Trophoblast cell (in vitro differentiated cells and primary cell): ENCODE data around the gene ZNF512B.

Source experiments
- DNase-seq, 2 donors: peaks; one replicate each; pipeline ENCODE4 v3.0.0-alpha.2; 2016
- H2AFZ ChIP-seq: 2 replicates; pipeline ENCODE4 v1.6.1; 2013; ENCODE audit warnings: low read length, moderate library complexity, mild to moderate bottlenecking; ENCODE audit not compliant: insufficient read depth, poor library complexity
- H2AK5ac ChIP-seq: 2 replicates; pipeline ENCODE4 v1.6.1; 2013; ENCODE audit warnings: mild to moderate bottlenecking, low read length
- H2BK120ac ChIP-seq: 2 replicates; pipeline ENCODE4 v1.6.1; 2013; ENCODE audit warnings: low read length, mild to moderate bottlenecking, moderate library complexity; ENCODE audit not compliant: insufficient read depth, poor library complexity
- H2BK12ac ChIP-seq: 2 replicates; pipeline ENCODE4 v1.6.1; 2013; ENCODE audit warnings: mild to moderate bottlenecking, low read length, moderate library complexity
- H2BK5ac ChIP-seq: 2 replicates; pipeline ENCODE4 v1.6.1; 2013; ENCODE audit warnings: low read length, low read depth, moderate library complexity, mild to moderate bottlenecking; ENCODE audit not compliant: poor library complexity
- H3K14ac ChIP-seq: 2 replicates; pipeline ENCODE4 v1.6.1; 2013; ENCODE audit warnings: mild to moderate bottlenecking, low read length
- H3K18ac ChIP-seq: 2 replicates; pipeline ENCODE4 v1.6.1; 2013; ENCODE audit warnings: mild to moderate bottlenecking, low read length
- H3K23ac ChIP-seq: 2 replicates; pipeline ENCODE4 v1.6.1; 2013; ENCODE audit warnings: low read length
- H3K27ac ChIP-seq: 2 replicates; pipeline ENCODE4 v1.5.1; 2013; ENCODE audit warnings: low read depth, mild to moderate bottlenecking, inconsistent platforms, low read length, moderate library complexity
- H3K27me3 ChIP-seq: 2 replicates; pipeline ENCODE4 v1.6.1; 2013; ENCODE audit warnings: inconsistent platforms, mild to moderate bottlenecking, low read length, moderate library complexity; ENCODE audit not compliant: insufficient read depth
- H3K36me3 ChIP-seq, 2 experiments: 1 replicate in 1 of 2; 2 replicates in 1 of 2; pipeline ENCODE4 v1.6.1; 2013; ENCODE audit warnings: low read length in 2 of 2, mild to moderate bottlenecking in 2 of 2, moderate library complexity in 1 of 2; ENCODE audit not compliant: insufficient read depth in 2 of 2, control insufficient read depth in 1 of 2
- H3K4ac ChIP-seq: 2 replicates; pipeline ENCODE4 v1.6.1; 2013; ENCODE audit warnings: low read depth, mild to moderate bottlenecking, low read length, moderate library complexity
- H3K4me1 ChIP-seq, 2 experiments: 1 replicate in 1 of 2; 2 replicates in 1 of 2; pipeline ENCODE4 v1.6.1; 2013; ENCODE audit warnings: low read length in 2 of 2, mild to moderate bottlenecking in 2 of 2, moderate library complexity in 1 of 2; ENCODE audit not compliant: insufficient read depth in 2 of 2, control insufficient read depth in 1 of 2
- H3K4me2 ChIP-seq: 2 replicates; pipeline ENCODE4 v1.6.1; 2013; ENCODE audit warnings: inconsistent platforms, mild to moderate bottlenecking, low read length, moderate library complexity
- H3K4me3 ChIP-seq: 2 replicates; pipeline ENCODE4 v1.5.1; 2013; ENCODE audit warnings: mild to moderate bottlenecking, low read depth, low read length, inconsistent platforms
- H3K79me1 ChIP-seq: one replicate; pipeline ENCODE4 v1.6.1; 2013; ENCODE audit warnings: low read length
- H3K79me2 ChIP-seq: 2 replicates; pipeline ENCODE4 v1.6.1; 2013; ENCODE audit warnings: low read length, mild to moderate bottlenecking; ENCODE audit not compliant: control insufficient read depth, insufficient read depth, poor library complexity
- H3K9ac ChIP-seq: 2 replicates; pipeline ENCODE4 v1.6.1; 2013; ENCODE audit warnings: mild to moderate bottlenecking, low read length
- H3K9me3 ChIP-seq: 2 replicates; pipeline ENCODE4 v1.6.1; 2013; ENCODE audit warnings: low read depth, mild to moderate bottlenecking, control low read depth, inconsistent platforms, low read length; ENCODE audit not compliant: insufficient read depth
- H4K12ac ChIP-seq: 2 replicates; pipeline ENCODE4 v1.6.1; 2013; ENCODE audit warnings: low read depth, mild to moderate bottlenecking, low read length, moderate library complexity
- H4K8ac ChIP-seq: 2 replicates; pipeline ENCODE4 v1.6.1; 2013; ENCODE audit warnings: low read depth, mild to moderate bottlenecking, low read length, moderate library complexity
- H4K91ac ChIP-seq: one replicate; pipeline ENCODE4 v1.6.1; 2013; ENCODE audit warnings: low read depth, mild to moderate bottlenecking, low read length, moderate library complexity
- WGBS: extraction: QIAGEN DNeasy Blood & Tissue Kit; methylation state at CpG from one replicate; pipeline ENCODE4 v1.1.7; 2013; ENCODE audit warnings: missing lambda C conversion rate; ENCODE audit not compliant: insufficient read length, insufficient coverage; ENCODE audit errors: extremely low coverage; 5-methylcytosine and 5-hydroxymethylcytosine counted together

ZNF512B gene

DNA sequence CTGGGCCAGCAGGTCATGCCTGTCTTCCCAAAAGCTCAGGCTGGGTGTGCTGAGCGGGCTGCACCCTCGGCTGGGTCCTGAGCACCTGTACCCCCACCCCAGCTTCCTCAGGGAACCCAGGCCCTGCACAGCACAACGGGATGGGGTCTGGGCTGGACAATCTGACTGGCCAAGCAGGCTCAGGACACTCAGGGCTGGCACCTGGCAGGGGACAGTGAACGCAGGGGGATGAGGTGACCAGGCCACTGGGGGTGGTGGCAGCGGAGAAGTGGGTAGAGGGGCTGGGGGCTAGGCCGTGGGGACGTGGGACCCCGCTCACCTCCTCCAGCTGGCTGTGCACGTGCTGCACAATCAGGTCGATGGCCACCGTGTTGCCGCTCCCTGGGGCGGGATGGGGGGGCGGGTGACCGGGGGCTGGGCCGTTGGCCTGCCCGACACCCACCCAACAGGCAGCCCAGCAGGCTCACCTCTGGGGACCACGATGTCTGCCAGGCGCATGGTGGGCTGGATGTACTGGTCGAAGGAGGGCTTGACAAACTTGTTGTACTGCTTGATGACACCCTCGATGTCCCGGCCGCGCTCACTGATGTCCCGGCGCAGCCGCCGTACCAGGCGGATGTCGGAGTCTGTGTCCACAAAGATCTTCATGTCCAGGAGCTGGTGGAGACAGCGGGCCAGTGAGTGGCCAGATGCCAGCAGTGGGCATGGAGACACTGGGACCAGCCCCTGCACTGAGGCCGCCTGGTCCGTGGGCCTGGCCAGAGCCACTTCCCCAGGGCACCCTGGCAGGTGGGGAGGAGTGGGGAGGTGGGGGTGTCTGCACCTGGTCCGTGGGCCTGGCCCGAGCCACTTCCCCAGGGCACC, 25.4 kb downstream of the ZNF512B start:
- H4K8ac ChIP-seq = no peak overlapping the region
- H2AK5ac ChIP-seq = no peak overlapping the region
- no peak overlapping the region for H3K4me2 ChIP-seq
- no peak overlapping the region for H4K12ac ChIP-seq
- H3K79me1 ChIP-seq = peaks cover 9% of the 10 kb centered on the region
- H3K4ac ChIP-seq = no peak overlapping the region
- H3K36me3 ChIP-seq = peaks cover 56 to 59% of the 10 kb centered on the region in 2 experiments
- peaks cover 20 to 27% of the 10 kb centered on the region in 2 experiments for H3K4me1 ChIP-seq
- H4K91ac ChIP-seq = no peak overlapping the region
- no CpG with 5 or more reads among the region's 35 CpGs for WGBS
- peaks cover 4% of the 10 kb centered on the region for H3K79me2 ChIP-seq
- no peak overlapping the region for H2AFZ ChIP-seq
- no peaks in the 10 kb centered on the region for H3K9me3 ChIP-seq
- no peak overlapping the region for H2BK120ac ChIP-seq
- H3K27me3 ChIP-seq = no peaks in the 10 kb centered on the region
- H2BK12ac ChIP-seq = no peak overlapping the region
- H3K14ac ChIP-seq = no peak overlapping the region
- no peak overlapping the region for H3K23ac ChIP-seq
- H3K4me3 ChIP-seq = peak overlapping the region; percentile 11
- DNase-seq = no peak
- H2BK5ac ChIP-seq = no peak overlapping the region
- H3K18ac ChIP-seq = no peak overlapping the region
- no peak overlapping the region for H3K27ac ChIP-seq
- H3K9ac ChIP-seq = no peak overlapping the region

GRCh38 chr20:63943808-63944077, 26.0 kb downstream of the ZNF512B start:
- Histone ChIP-seq H2AFZ (no peak overlapping the region), H4K91ac (no peak overlapping the region), H3K23ac (no peak overlapping the region), H3K9ac (no peak overlapping the region), H3K79me1 (peaks cover 9% of the 10 kb centered on the region), H4K8ac (no peak overlapping the region), H3K4me3 (no peak overlapping the region), H3K4ac (no peak overlapping the region), H3K4me1 (peaks cover 15 to 22% of the 10 kb centered on the region in 2 experiments), H3K9me3 (no peaks in the 10 kb centered on the region), H2BK120ac (no peak overlapping the region), H2BK5ac (no peak overlapping the region), H3K27ac (no peak overlapping the region), H2AK5ac (no peak overlapping the region), H2BK12ac (no peak overlapping the region), H3K27me3 (no peaks in the 10 kb centered on the region), H3K4me2 (no peak overlapping the region), H3K18ac (peak overlapping the region; percentile 2), H3K36me3 (peaks cover 60 to 64% of the 10 kb centered on the region in 2 experiments), H3K79me2 (peaks cover 4% of the 10 kb centered on the region), H3K14ac (no peak overlapping the region), H4K12ac (no peak overlapping the region)
- no peak for DNase-seq
- no CpG with 5 or more reads among the region's 3 CpGs for whole genome bisulfite sequencing

GRCh38 chr20:63942969-63943807, 26.5 kb downstream of the ZNF512B start:
- Histone ChIP-seq H2BK5ac (peak overlapping the region; percentile 74), H3K4me2 (no peak overlapping the region), H3K9ac (peak overlapping the region; percentile 5), H3K23ac (no peak overlapping the region), H4K8ac (no peak overlapping the region), H3K4ac (peak overlapping the region; percentile 49), H3K36me3 (peaks cover 61 to 67% of the 10 kb centered on the region in 2 experiments), H2AK5ac (no peak overlapping the region), H3K79me2 (peaks cover 4% of the 10 kb centered on the region), H4K91ac (peak overlapping the region; percentile 12), H3K27ac (peak overlapping the region; percentile 93), H3K14ac (peak overlapping the region; percentile 54), H3K4me1 (peaks cover 14 to 18% of the 10 kb centered on the region in 2 experiments), H3K4me3 (no peak overlapping the region), H3K79me1 (peaks cover 9% of the 10 kb centered on the region), H4K12ac (peak overlapping the region; percentile 14), H2BK120ac (no peak overlapping the region), H2BK12ac (no peak overlapping the region), H3K27me3 (no peaks in the 10 kb centered on the region), H3K18ac (peak overlapping the region; percentile 2), H3K9me3 (no peaks in the 10 kb centered on the region), H2AFZ (no peak overlapping the region)
- WGBS = no CpG with 5 or more reads among the region's 19 CpGs
- no peak for DNase-seq

DNA sequence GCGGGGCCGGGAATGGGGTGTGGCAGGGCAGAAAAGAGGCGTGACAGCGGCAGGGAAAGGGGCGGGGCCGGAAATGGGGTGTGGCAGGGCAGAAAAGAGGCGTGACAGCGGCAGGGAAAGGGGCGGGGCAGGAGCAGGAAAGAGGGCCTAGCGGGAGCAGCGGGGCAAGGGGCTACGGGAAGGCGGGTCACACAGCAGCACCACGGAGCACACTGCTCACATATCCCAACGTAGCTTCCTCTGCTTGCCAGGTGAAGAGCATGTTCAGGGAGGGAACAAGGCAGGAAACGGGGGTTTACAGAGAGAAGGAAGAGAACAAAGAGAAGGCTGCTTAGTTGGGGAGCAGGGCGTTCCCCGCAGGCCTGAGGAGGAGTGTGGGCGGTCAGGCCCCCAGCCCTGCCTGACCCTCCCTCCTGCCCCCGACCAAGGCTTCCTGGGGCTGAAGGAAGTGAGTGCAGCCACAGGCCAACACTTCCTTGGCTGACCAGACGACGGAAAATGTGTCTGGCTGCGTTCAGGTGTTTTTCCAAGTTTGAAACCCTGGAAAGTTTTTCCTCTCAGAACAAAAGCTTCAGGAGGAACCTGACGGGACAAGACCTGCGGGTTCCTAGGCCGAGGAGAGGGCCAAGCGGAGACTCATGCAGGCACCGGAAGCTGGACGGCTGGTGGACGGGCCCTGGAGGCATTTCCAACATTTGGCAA, 27.3 kb downstream of the ZNF512B start:
- Histone ChIP-seq H3K27me3 (no peaks in the 10 kb centered on the region), H4K8ac (peak overlapping the region; percentile 37), H3K9me3 (no peaks in the 10 kb centered on the region), H3K23ac (no peak overlapping the region), H3K4ac (peak overlapping the region; percentile 49), H3K18ac (peak overlapping the region; percentile 19), H3K9ac (no peak overlapping the region), H2BK12ac (peak overlapping the region; percentile 8), H4K91ac (peak overlapping the region; percentile 75), H3K14ac (peak overlapping the region; percentile 33), H3K27ac (peak overlapping the region; percentile 93), H2AK5ac (peak overlapping the region; percentile 52), H3K4me3 (peak overlapping the region; percentile 25), H3K79me2 (peaks cover 4% of the 10 kb centered on the region), H3K4me2 (peak overlapping the region; percentile 34), H3K4me1 (peaks cover 14 to 18% of the 10 kb centered on the region in 2 experiments), H3K36me3 (peaks cover 61 to 67% of the 10 kb centered on the region in 2 experiments), H4K12ac (peak overlapping the region; percentile 52), H3K79me1 (peaks cover 9% of the 10 kb centered on the region), H2BK120ac (no peak overlapping the region), H2AFZ (no peak overlapping the region), H2BK5ac (peak overlapping the region; percentile 74)
- WGBS = no CpG with 5 or more reads among the region's 30 CpGs
- peak; percentile 86 to 87 for DNase-seq
